GM10248 (cell line): ENCODE measurements around the gene EFCAB6.

ENCODE experiments used
- CTCF ChIA-PET: fragments of 300-600 bp; sonication (Branson Sonifier 250); formaldehyde crosslinking; extraction: SDS; loops from one replicate; lab custom pipeline; 2021; ENCODE audit warnings: antibody characterized with exemption; lab: Yijun Ruan, JAX
- POLR2A ChIA-PET: fragments of 350-650 bp; sonication (Branson Sonifier 250); formaldehyde crosslinking; extraction: SDS; loops from one replicate; lab custom pipeline; 2020; ENCODE audit warnings: antibody characterized with exemption; lab: Yijun Ruan, JAX
- DNase-seq: peaks from one replicate; pipeline ENCODE4 v3.0.0; 2012; ENCODE audit errors: extremely low spot score
- CTCF ChIP-seq: IDR thresholded peaks from 2 replicates; pipeline ENCODE4 v1.5.1; 2012; ENCODE audit warnings: mild to moderate bottlenecking, low read depth; ENCODE audit errors: extremely low read depth, missing control alignments, control extremely low read depth

EFCAB6 gene

GRCh38 chr22:43544289-43544673 is 267.8 kb downstream of the EFCAB6 start:
- POLR2A ChIA-PET, result no interaction called here
- TF ChIP-seq CTCF, result no peak
- DNase-seq, result no peak
- CTCF ChIA-PET, result interaction anchor here (1.2 kb wide), 2 partner anchors 10 to 22 kb away, joined by 3 to 4 read pairs; no protein-coding TSS in a partner anchor

DNA sequence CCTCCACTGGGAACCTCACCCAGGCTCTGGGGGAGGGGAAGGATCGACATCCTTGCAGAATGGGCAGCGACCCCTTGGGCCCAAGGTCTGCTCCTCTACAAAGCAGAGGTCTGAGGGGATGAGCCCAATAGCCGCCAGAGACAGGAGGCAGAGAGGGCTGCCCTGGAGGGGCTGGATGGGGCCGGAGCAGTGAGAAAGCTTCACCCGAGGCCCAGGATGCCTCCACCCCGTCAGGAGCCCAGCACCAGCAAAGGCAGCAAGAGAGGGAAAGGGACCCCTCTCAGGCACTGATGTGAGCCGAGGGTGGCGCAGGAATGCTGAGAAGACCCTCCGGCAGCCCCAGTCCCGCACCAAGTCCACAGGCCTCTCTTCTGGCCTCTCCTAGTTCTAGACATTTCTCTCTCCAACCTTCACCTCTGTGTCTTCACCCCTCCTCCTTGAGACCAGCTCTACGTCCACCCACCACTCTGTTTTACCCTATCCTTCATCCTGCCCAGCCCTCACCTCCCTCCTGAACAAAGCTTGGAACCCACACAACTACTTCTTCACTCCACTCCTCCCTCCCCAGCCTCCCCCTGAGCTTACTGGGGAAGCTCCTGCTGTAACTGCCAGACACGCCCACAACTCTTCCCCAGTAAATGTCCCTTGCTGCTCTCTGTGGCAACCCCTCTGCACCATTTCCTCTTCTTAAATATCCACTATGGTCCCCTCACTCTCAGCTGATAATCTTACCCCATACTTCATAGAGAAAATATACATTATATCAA is 268.4 kb downstream of the EFCAB6 start:
- DNase-seq, result no peak
- ChIA-PET POLR2A (no interaction called here), CTCF (interaction anchor here (1.2 kb wide), 2 partner anchors 9 to 22 kb away, joined by 3 to 4 read pairs; no protein-coding TSS in a partner anchor)
- no peak for TF ChIP-seq CTCF

DNA sequence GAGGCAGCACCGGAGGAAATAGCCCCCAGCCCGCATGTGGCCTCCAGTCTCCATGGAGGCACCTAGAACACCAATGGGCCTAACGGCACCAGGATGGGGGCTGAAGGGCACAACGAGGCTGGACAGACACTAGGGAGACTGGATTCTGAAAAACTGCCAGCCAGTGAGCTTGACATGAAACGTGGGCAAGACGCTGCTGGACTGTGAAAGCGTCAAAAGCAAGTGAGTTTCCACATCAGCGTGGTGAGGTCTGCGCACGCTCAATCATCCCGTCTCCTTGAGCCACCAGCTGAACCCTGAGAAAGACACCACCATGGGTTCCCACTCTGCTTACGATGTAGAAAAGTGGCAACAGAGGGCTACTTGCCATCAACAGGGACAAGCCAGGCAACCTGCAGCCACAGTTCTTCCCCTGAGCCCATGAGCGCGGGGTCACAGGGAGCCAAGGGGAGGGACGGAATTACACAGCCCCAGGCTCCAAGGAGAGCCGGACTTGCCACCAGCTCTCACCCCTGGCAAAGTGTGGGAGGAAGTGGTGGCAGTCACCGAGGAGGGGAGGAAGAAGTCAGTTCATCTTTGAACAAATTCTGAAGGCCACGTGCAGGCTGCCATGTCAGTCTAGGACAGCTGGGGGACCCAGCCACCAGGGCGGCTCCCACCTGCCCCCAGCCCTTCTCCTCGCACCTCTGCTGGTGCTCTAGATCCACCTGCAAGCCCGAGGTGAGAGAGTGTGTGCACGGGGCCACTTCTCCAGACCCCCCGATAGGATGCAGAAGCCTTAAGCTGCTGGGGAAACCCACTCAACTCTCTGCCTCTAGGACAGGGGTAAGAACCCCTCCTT is 269.2 kb downstream of the EFCAB6 start:
- no peak for DNase-seq
- ChIA-PET CTCF (interaction anchor here (1.2 kb wide), 2 partner anchors 8 to 21 kb away, joined by 3 to 4 read pairs; no protein-coding TSS in a partner anchor), POLR2A (no interaction called here)
- no peak for TF ChIP-seq CTCF

GRCh38 chr22:43541462-43542407 is 270.4 kb downstream of the EFCAB6 start:
- CTCF ChIA-PET, result interaction anchor here (1.2 kb wide), 1 partner anchor 14 kb away, joined by 3 read pairs; no protein-coding TSS in a partner anchor
- DNase-seq, result no peak
- no peak for TF ChIP-seq CTCF
- POLR2A ChIA-PET, result no interaction called here

DNA sequence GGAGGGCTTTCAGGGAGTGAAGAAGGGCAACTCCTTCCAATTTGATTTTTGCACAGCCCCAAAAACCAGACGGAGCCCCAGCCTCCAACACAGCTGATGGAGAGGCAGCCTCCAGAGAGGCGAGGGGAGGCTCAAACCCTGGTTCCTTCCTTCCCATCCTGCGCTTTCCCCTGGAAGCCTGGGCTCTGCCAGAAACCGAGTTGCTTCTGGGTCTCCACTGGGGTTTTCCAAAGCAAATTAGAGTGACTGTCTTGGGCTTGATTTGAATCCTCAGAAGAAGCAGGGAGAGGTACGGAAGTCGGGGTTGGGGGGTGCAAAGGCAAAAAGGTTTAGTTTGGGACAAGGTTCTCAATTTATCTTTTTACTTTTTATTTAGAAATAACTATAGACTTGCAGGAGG is 271.1 kb downstream of the EFCAB6 start:
- no peak for DNase-seq
- ChIA-PET CTCF (interaction anchor here (1.2 kb wide), 1 partner anchor 14 kb away, joined by 3 read pairs; no protein-coding TSS in a partner anchor), POLR2A (no interaction called here)
- TF ChIP-seq CTCF, result no peak
